H1 (cell line): Measurements from ENCODE around the gene SLC2A4. TPM values are rescaled to one million over a fixed set of nuclear protein-coding genes. Genes with fewer than 3 reads are reported as not detected.

ENCODE experiments used
- CTCF ChIA-PET: fragments of 300-600 bp; sonication (Branson Sonifier 250); formaldehyde crosslinking; loops from one replicate; lab custom pipeline; 2021; ENCODE audit not compliant: partially characterized antibody; lab: Charles Lee
- POLR2A ChIA-PET: fragments of 300-600 bp; sonication (Branson Sonifier 250); formaldehyde crosslinking; loops from one replicate; lab custom pipeline; 2021; ENCODE audit warnings: inconsistent platforms; ENCODE audit not compliant: partially characterized antibody; lab: Charles Lee
- DNase-seq, 2 experiments: peaks; one replicate each; pipeline versions ENCODE4 v3.0.0 to v3.0.0-alpha.2; 2010 to 2022; ENCODE audit warnings: low spot score in 2 of 2, low read depth in 1 of 2, mixed read lengths in 1 of 2
- FAIRE-seq: peaks from 2 replicates; lab custom pipeline; 2011; peaks lifted over from hg19 to GRCh38; lab: Jason Lieb, UNC
- H2AFZ ChIP-seq: 2 replicates; pipeline ENCODE4 v1.8.1; 2012; ENCODE audit warnings: low read length, inconsistent platforms
- H2AK5ac ChIP-seq: 2 replicates; pipeline ENCODE4 v1.6.1; 2013; ENCODE audit warnings: low read depth, low read length
- H2BK120ac ChIP-seq: replicated peaks from 2 replicates; pipeline ENCODE3; 2013; ENCODE audit warnings: low read depth, low read length, inconsistent platforms
- H2BK12ac ChIP-seq: 2 replicates; pipeline ENCODE4 v1.6.1; 2013; ENCODE audit warnings: low read depth, low read length
- H2BK15ac ChIP-seq: 2 replicates; pipeline ENCODE4 v1.6.1; 2013; ENCODE audit warnings: low read length
- H2BK20ac ChIP-seq: 2 replicates; pipeline ENCODE4 v1.6.1; 2013; ENCODE audit warnings: low read length
- H2BK5ac ChIP-seq: 2 replicates; pipeline ENCODE4 v1.6.1; 2013; ENCODE audit warnings: low read depth, low read length
- H3K14ac ChIP-seq: 2 replicates; pipeline ENCODE4 v1.6.1; 2013; ENCODE audit warnings: inconsistent platforms; ENCODE audit not compliant: insufficient read length
- H3K18ac ChIP-seq: 2 replicates; pipeline ENCODE4 v1.6.1; 2013; ENCODE audit warnings: low read length; ENCODE audit errors: extremely low read depth
- H3K23ac ChIP-seq: 2 replicates; pipeline ENCODE4 v1.6.1; 2013; ENCODE audit warnings: inconsistent platforms; ENCODE audit not compliant: insufficient read length
- H3K23me2 ChIP-seq: 2 replicates; pipeline ENCODE4 v1.6.1; 2013; ENCODE audit warnings: low read depth, low read length
- H3K27ac ChIP-seq: 2 replicates; pipeline ENCODE4 v1.6.1; 2011; ENCODE audit warnings: low read depth, low read length, inconsistent platforms
- H3K27me3 ChIP-seq, 4 experiments: replicated peaks in 1 of 4; 1 replicate in 1 of 4; 2 replicates in 3 of 4; pipeline versions ENCODE4 v1.6.1 to v1.8.1; 2011 to 2013; ENCODE audit warnings: low read length in 3 of 4, mild to moderate bottlenecking in 3 of 4, inconsistent platforms in 2 of 4, mixed read lengths in 2 of 4, moderate library complexity in 1 of 4; ENCODE audit not compliant: control insufficient read depth in 3 of 4, insufficient read depth in 3 of 4; ENCODE audit errors: extremely low read depth in 1 of 4
- H3K36me3 ChIP-seq, 4 experiments: 2 replicates each; pipeline versions ENCODE4 v1.6.1 to v1.8.1; 2011 to 2013; ENCODE audit warnings: mild to moderate bottlenecking in 4 of 4, low read length in 3 of 4, moderate library complexity in 2 of 4, control low read depth in 1 of 4, inconsistent platforms in 1 of 4; ENCODE audit not compliant: insufficient read depth in 4 of 4, control insufficient read depth in 2 of 4
- H3K4ac ChIP-seq: replicated peaks from 2 replicates; pipeline ENCODE3; 2013; ENCODE audit warnings: low read length, low read depth, mixed read lengths, inconsistent platforms; ENCODE audit not compliant: insufficient read length
- H3K4me1 ChIP-seq, 4 experiments: replicated peaks in 1 of 4; 1 replicate in 1 of 4; 2 replicates in 3 of 4; pipeline versions ENCODE4 v1.6.1 to v1.8.1; 2011 to 2013; ENCODE audit warnings: low read length in 3 of 4, inconsistent platforms in 2 of 4, mixed read lengths in 1 of 4; ENCODE audit not compliant: insufficient read depth in 4 of 4, control insufficient read depth in 3 of 4
- H3K4me2 ChIP-seq, 2 experiments: 2 replicates each; pipeline versions ENCODE4 v1.6.1 to v1.8.1; 2011 to 2013; ENCODE audit warnings: low read depth in 2 of 2, low read length in 2 of 2, control low read depth in 1 of 2, inconsistent platforms in 1 of 2, mild to moderate bottlenecking in 1 of 2; ENCODE audit not compliant: insufficient read depth in 1 of 2
- H3K4me3 ChIP-seq, 4 experiments: fragments of 200-600, 300-600 bp in 1 of 4; sonication (generic), shearing (Covaris generic), sonication (Bioruptor Twin) in 1 of 4; 2 replicates each; pipeline versions ENCODE4 v1.5.1 to v1.8.1; 2011 to 2016; ENCODE audit warnings: low read length in 4 of 4, low read depth in 3 of 4, control low read depth in 2 of 4, inconsistent platforms in 2 of 4, mild to moderate bottlenecking in 2 of 4, mixed read lengths in 1 of 4, moderate library complexity in 1 of 4; ENCODE audit not compliant: insufficient read depth in 2 of 4; ENCODE audit errors: extremely low read depth in 1 of 4
- H3K56ac ChIP-seq: replicated peaks from 2 replicates; pipeline ENCODE3; 2013; ENCODE audit warnings: low read depth, mild to moderate bottlenecking, mixed read lengths, low read length, inconsistent platforms; ENCODE audit not compliant: insufficient read length
- H3K79me1 ChIP-seq: 2 replicates; pipeline ENCODE4 v1.6.1; 2013; ENCODE audit warnings: low read depth, low read length, control low read depth
- H3K79me2 ChIP-seq, 2 experiments: 2 replicates each; pipeline versions ENCODE4 v1.6.1 to v1.8.1; 2012 to 2013; ENCODE audit warnings: low read length in 2 of 2, mild to moderate bottlenecking in 2 of 2, inconsistent platforms in 1 of 2; ENCODE audit not compliant: insufficient read depth in 2 of 2, control insufficient read depth in 1 of 2
- H3K9ac ChIP-seq, 4 experiments: replicated peaks in 1 of 4; 1 replicate in 1 of 4; 2 replicates in 3 of 4; pipeline versions ENCODE4 v1.6.1 to v1.8.1; 2011 to 2013; ENCODE audit warnings: low read depth in 3 of 4, low read length in 3 of 4, control low read depth in 2 of 4, mild to moderate bottlenecking in 2 of 4, moderate library complexity in 2 of 4, inconsistent platforms in 1 of 4; ENCODE audit errors: extremely low read depth in 1 of 4
- H3K9me3 ChIP-seq, 2 experiments: 2 replicates each; pipeline versions ENCODE4 v1.6.1 to v1.8.1; 2012 to 2013; ENCODE audit warnings: mild to moderate bottlenecking in 2 of 2, moderate library complexity in 2 of 2, control low read depth in 1 of 2, inconsistent platforms in 1 of 2, low read depth in 1 of 2, low read length in 1 of 2, mixed read lengths in 1 of 2; ENCODE audit not compliant: insufficient read depth in 2 of 2
- H4K20me1 ChIP-seq, 2 experiments: replicated peaks in 1 of 2; 2 replicates each; pipeline versions ENCODE3 to v1.8.1; 2011 to 2013; ENCODE audit warnings: inconsistent platforms in 2 of 2, low read length in 2 of 2, mild to moderate bottlenecking in 1 of 2; ENCODE audit not compliant: insufficient read depth in 2 of 2, control insufficient read depth in 1 of 2
- H4K5ac ChIP-seq: 2 replicates; pipeline ENCODE4 v1.6.1; 2013; ENCODE audit warnings: low read length, low read depth, mixed read lengths, inconsistent platforms; ENCODE audit not compliant: insufficient read length
- H4K8ac ChIP-seq: 2 replicates; pipeline ENCODE4 v1.8.0; 2013; ENCODE audit warnings: mild to moderate bottlenecking, moderate library complexity, low read length, inconsistent platforms; ENCODE audit not compliant: insufficient read depth; ENCODE audit errors: extremely low read depth
- H4K91ac ChIP-seq: replicated peaks from 2 replicates; pipeline ENCODE3; 2013; ENCODE audit warnings: low read length, mixed read lengths, inconsistent platforms; ENCODE audit not compliant: insufficient read length
- CHD1 ChIP-seq: IDR thresholded peaks from 2 replicates; pipeline ENCODE4 v1.6.1; 2012; ENCODE audit warnings: low read depth, low read length, improper control_type of control experiment
- CREB1 ChIP-seq: IDR thresholded peaks from 2 replicates; pipeline ENCODE4 v1.6.1; 2012; ENCODE audit warnings: inconsistent platforms
- CTBP2 ChIP-seq: IDR thresholded peaks from 2 replicates; pipeline ENCODE4 v1.7.0; 2011; ENCODE audit warnings: borderline replicate concordance, mild to moderate bottlenecking, moderate library complexity, mixed read lengths, low read length; ENCODE audit not compliant: insufficient read depth, insufficient read length
- GABPA ChIP-seq: IDR thresholded peaks from 2 replicates; pipeline ENCODE4 v1.6.1; 2011; ENCODE audit warnings: mild to moderate bottlenecking, low read length, moderate library complexity, borderline replicate concordance; ENCODE audit not compliant: insufficient read depth
- HDAC2 ChIP-seq, 2 experiments: fragments of 300-600 bp in 1 of 2; sonication (generic) in 1 of 2; IDR thresholded peaks; 2 replicates each; pipeline ENCODE4 v1.6.1; 2011 to 2012; ENCODE audit warnings: low read depth in 2 of 2, low read length in 2 of 2, mild to moderate bottlenecking in 2 of 2, moderate library complexity in 2 of 2, borderline replicate concordance in 1 of 2, inconsistent platforms in 1 of 2
- JUND ChIP-seq: IDR thresholded peaks from 2 replicates; pipeline ENCODE4 v1.6.1; 2011; ENCODE audit warnings: mild to moderate bottlenecking, improper control_type of control experiment, low read length
- KDM4A ChIP-seq: IDR thresholded peaks from one replicate; pipeline ENCODE4 v1.7.1; 2012; ENCODE audit warnings: low read depth, mild to moderate bottlenecking, moderate library complexity, low read length, inconsistent platforms; ENCODE audit not compliant: severe bottlenecking
- POU5F1 ChIP-seq: IDR thresholded peaks from 2 replicates; pipeline ENCODE4 v1.6.1; 2011; ENCODE audit warnings: low read depth, mild to moderate bottlenecking, low read length, moderate library complexity
- SIN3A ChIP-seq, 2 experiments: IDR thresholded peaks in 1 of 2; conservative IDR thresholded peaks in 1 of 2; 2 replicates each; pipeline ENCODE4 v1.6.1; 2011 to 2012; ENCODE audit warnings: low read length in 2 of 2, improper control_type of control experiment in 1 of 2, low read depth in 1 of 2, mild to moderate bottlenecking in 1 of 2
- TCF12 ChIP-seq: IDR thresholded peaks from 2 replicates; pipeline ENCODE4 v1.6.1; 2011; ENCODE audit warnings: low read depth, mild to moderate bottlenecking, low read length
- WGBS, 2 experiments: shearing (Covaris generic) in 1 of 2; methylation state at CpG; one replicate each; pipeline versions ENCODE4 v1.1.6 to v1.1.7; 2013 to 2015; ENCODE audit warnings: low lambda C conversion rate in 2 of 2, mixed read lengths in 2 of 2, inconsistent platforms in 1 of 2, low coverage in 1 of 2, missing lambda C conversion rate in 1 of 2; ENCODE audit not compliant: insufficient replicate concordance in 2 of 2, insufficient coverage in 1 of 2, insufficient read length in 1 of 2; ENCODE audit errors: extremely low coverage in 1 of 2, missing lambda C conversion rate in 1 of 2; 5-methylcytosine and 5-hydroxymethylcytosine counted together
- polyA plus RNA-seq, 7 experiments: library from polyadenylated mRNA; depleted of rRNA in 3 of 7; stranded (reverse) in 5 of 7; unstranded in 2 of 7; fragments of >200 nt in 5 of 7; fragments of 200-250 nt in 2 of 7; gene quantifications; 1 replicate in 5 of 7; 2 replicates in 1 of 7; 4 replicates in 1 of 7; pipeline versions ENCODE4 v1.2.1 to v1.2.3, GENCODE V29; 2011 to 2013; ENCODE audit warnings: missing spikeins in 2 of 7, mixed read lengths in 2 of 7
- total RNA-seq: library from RNA; stranded (reverse); fragmentation: NEBNext Ultra II Directional; extraction: Animal tissue kit (Norgen Biotek cat#: 25700); gene quantifications from 2 replicates; pipeline ENCODE4 v1.2.1, GENCODE V29; 2021

SLC2A4 gene
- total and polyA plus RNA-seq, 2 of the 8 experiments (the other 6 are each of a cell fraction or from before 2014, with no cell fraction given): 5.7 to 6.9 TPM

- peak within 1 kb of the TSS; percentile 91 for H3K27ac ChIP-seq
- ChIA-PET CTCF (interaction anchor here (1.0 to 1.5 kb wide), 4 partner anchors 11 to 49 kb away, joined by 3 to 4 read pairs (median 4); partner anchors contain the start of genes CTDNEP1 and SLC2A4), POLR2A (interaction anchor here (0.6 to 13.7 kb wide), 27 partner anchors 8 to 298 kb away, joined by 3 to 159 read pairs (median 6); partner anchors contain the start of genes ACADVL, CTDNEP1, DLG4 and DVL2)
- H2BK120ac ChIP-seq: no peak within 1 kb of the TSS
- DNase-seq (peak; percentile 90 to 94), FAIRE-seq (no peak)
- peak within 1 kb of the TSS; percentile 94 for H3K18ac ChIP-seq
- peaks cover 13% of the 10 kb centered on the region for H3K23me2 ChIP-seq
- H4K91ac ChIP-seq: peak within 1 kb of the TSS; percentile 95
- H3K79me1 ChIP-seq: peaks cover 9% of the 10 kb centered on the region
- H2AFZ ChIP-seq: no peak within 1 kb of the TSS; the same call in 1 of the 2 replicates
- H4K8ac ChIP-seq: peak within 1 kb of the TSS; percentile 98
- peaks cover 5 to 15% (median 7%) of the 10 kb centered on the region in 4 experiments; a peak in 6 of 7 replicates for H3K4me1 ChIP-seq
- H3K79me2 ChIP-seq: peaks cover 0 to 31% of the 10 kb centered on the region in 2 experiments; a peak in 2 of 4 replicates
- H2AK5ac ChIP-seq: peak within 1 kb of the TSS; percentile 99
- no peak within 1 kb of the TSS for H3K23ac ChIP-seq
- H3K4ac ChIP-seq: peak within 1 kb of the TSS; percentile 96
- H3K9ac ChIP-seq: peak within 1 kb of the TSS; percentile 94 to 98 (median 98)
- H4K5ac ChIP-seq: peak within 1 kb of the TSS; percentile 75
- peaks cover 6 to 11% of the 10 kb centered on the region in 2 experiments for H4K20me1 ChIP-seq
- 2% methylated on average over 36 of the region's 64 CpGs; no CpG with 5 or more reads in 1 of the 2 experiments for WGBS, 2 experiments
- peak within 1 kb of the TSS; percentile 98 for H2BK5ac ChIP-seq
- H2BK15ac ChIP-seq: peak within 1 kb of the TSS; percentile 20; the same call in 1 of the 2 replicates
- H3K56ac ChIP-seq: peak within 1 kb of the TSS; percentile 61
- H2BK12ac ChIP-seq: peak within 1 kb of the TSS; percentile 98
- peaks cover 0 to 25% (median 12%) of the 10 kb centered on the region in 4 experiments; a peak in 5 of 8 replicates for H3K36me3 ChIP-seq
- peak within 1 kb of the TSS; percentile 73 for H3K14ac ChIP-seq
- H3K4me2 ChIP-seq: peak within 1 kb of the TSS; percentile 91 to 97
- H2BK20ac ChIP-seq: no peak within 1 kb of the TSS
- H3K27me3 ChIP-seq: no peaks in the 10 kb centered on the region
- peak within 1 kb of the TSS; percentile 93 to 98 (median 96) for H3K4me3 ChIP-seq
- H3K9me3 ChIP-seq: no peaks in the 10 kb centered on the region
- TF ChIP-seq GABPA (peak; percentile 83), CTBP2 (no peak), POU5F1 (no peak), HDAC2 (IDR thresholded peaks at IDR 0.05; ENCODE audit: borderline replicate concordance in 1 of 2, low read depth in 2 of 2, low read length in 2 of 2) (peak in 1 of 2 experiments; percentile 53; a peak in 1 of 4 replicates), KDM4A (peak; percentile 10), CREB1 (peak; percentile 89), CHD1 (peak; percentile 60; the same call in 1 of the 2 replicates), TCF12 (peak; percentile 86; the same call in 1 of the 2 replicates), JUND (peak; percentile 47; the same call in 1 of the 2 replicates), SIN3A (conservative IDR thresholded peaks at IDR 0.05 in 1 of 2, IDR thresholded peaks at IDR 0.05 in 1 of 2; ENCODE audit: low read depth in 1 of 2, low read length in 2 of 2) (peak; percentile 37 to 87; a peak in 3 of 4 replicates)
Measured at GRCh38 chr17:7262192-7262934, 19.2 kb upstream of the SLC2A4 start, which contains the start of gene CLDN7. Gene CLDN7, minus strand, starts transcription at chr17:7262478. Its CDS starts 435 bp downstream, at chr17:7262043.
